Common myeloid progenitor, CD34-positive (primary cell): ENCODE measurements around the gene CHD5.

Source experiments
- CTCF ChIA-PET: fragments of 350-600 bp; sonication (Branson Sonifier 250); formaldehyde crosslinking; loops from one replicate; lab custom pipeline; 2021; ENCODE audit warnings: antibody characterized with exemption; lab: Charles Lee
- POLR2A ChIA-PET: fragments of 350-600 bp; sonication (Branson Sonifier 250); formaldehyde crosslinking; loops from one replicate; lab custom pipeline; 2021; ENCODE audit warnings: antibody characterized with exemption; lab: Charles Lee
- DNase-seq, 3 donors: peaks; one replicate each; pipeline versions ENCODE4 v3.0.0 to v3.0.0-alpha.2; 2013
- H3K27ac ChIP-seq, 2 experiments: 1 replicate in 1 of 2; 2 replicates in 1 of 2; pipeline ENCODE4 v1.7.0; 2013; ENCODE audit warnings: inconsistent platforms in 2 of 2, low read length in 2 of 2, mild to moderate bottlenecking in 2 of 2, low read depth in 1 of 2, moderate library complexity in 1 of 2; ENCODE audit not compliant: severe bottlenecking in 2 of 2, insufficient read depth in 1 of 2, poor library complexity in 1 of 2
- H3K27me3 ChIP-seq, 5 experiments: replicated peaks in 2 of 5; 1 replicate in 3 of 5; 2 replicates in 2 of 5; pipeline versions ENCODE4 v1.6.1 to v1.7.0; 2013; ENCODE audit warnings: low read length in 4 of 5, mild to moderate bottlenecking in 2 of 5, moderate library complexity in 2 of 5, inconsistent platforms in 1 of 5; ENCODE audit not compliant: insufficient read depth in 5 of 5, control insufficient read depth in 4 of 5
- H3K36me3 ChIP-seq, 4 experiments: 1 replicate in 2 of 4; 2 replicates in 2 of 4; pipeline versions ENCODE4 v1.6.1 to v1.7.0; 2013; ENCODE audit warnings: low read length in 3 of 4, control low read depth in 1 of 4, mild to moderate bottlenecking in 1 of 4; ENCODE audit not compliant: control insufficient read depth in 4 of 4, insufficient read depth in 4 of 4
- H3K4me1 ChIP-seq, 4 experiments: 1 replicate in 3 of 4; 2 replicates in 1 of 4; pipeline versions ENCODE4 v1.6.1 to v1.7.1; 2013; ENCODE audit warnings: low read length in 3 of 4, mild to moderate bottlenecking in 3 of 4, control low read depth in 1 of 4, inconsistent platforms in 1 of 4, moderate library complexity in 1 of 4; ENCODE audit not compliant: control insufficient read depth in 4 of 4, insufficient read depth in 4 of 4; ENCODE audit errors: control extremely low read depth in 1 of 4
- H3K4me3 ChIP-seq, 7 experiments: 1 replicate in 4 of 7; 2 replicates in 3 of 7; pipeline versions ENCODE4 v1.5.1 to v1.7.0; 2013; ENCODE audit warnings: mild to moderate bottlenecking in 7 of 7, low read length in 6 of 7, moderate library complexity in 6 of 7, inconsistent platforms in 2 of 7, low read depth in 2 of 7, control low read depth in 1 of 7; ENCODE audit not compliant: insufficient read depth in 4 of 7, control insufficient read depth in 1 of 7; ENCODE audit errors: extremely low read depth in 1 of 7
- H3K9me3 ChIP-seq, 5 experiments: 1 replicate in 4 of 5; 2 replicates in 1 of 5; pipeline versions ENCODE4 v1.6.1 to v1.7.1; 2013; ENCODE audit warnings: low read length in 4 of 5, mild to moderate bottlenecking in 2 of 5, inconsistent platforms in 1 of 5, low read depth in 1 of 5, moderate library complexity in 1 of 5; ENCODE audit not compliant: control insufficient read depth in 4 of 5, insufficient read depth in 2 of 5; ENCODE audit errors: control extremely low read depth in 1 of 5
- WGBS: methylation state at CpG from one replicate; pipeline ENCODE4 v1.1.5; 2013; ENCODE audit not compliant: insufficient coverage; 5-methylcytosine and 5-hydroxymethylcytosine counted together

CHD5 gene

DNA sequence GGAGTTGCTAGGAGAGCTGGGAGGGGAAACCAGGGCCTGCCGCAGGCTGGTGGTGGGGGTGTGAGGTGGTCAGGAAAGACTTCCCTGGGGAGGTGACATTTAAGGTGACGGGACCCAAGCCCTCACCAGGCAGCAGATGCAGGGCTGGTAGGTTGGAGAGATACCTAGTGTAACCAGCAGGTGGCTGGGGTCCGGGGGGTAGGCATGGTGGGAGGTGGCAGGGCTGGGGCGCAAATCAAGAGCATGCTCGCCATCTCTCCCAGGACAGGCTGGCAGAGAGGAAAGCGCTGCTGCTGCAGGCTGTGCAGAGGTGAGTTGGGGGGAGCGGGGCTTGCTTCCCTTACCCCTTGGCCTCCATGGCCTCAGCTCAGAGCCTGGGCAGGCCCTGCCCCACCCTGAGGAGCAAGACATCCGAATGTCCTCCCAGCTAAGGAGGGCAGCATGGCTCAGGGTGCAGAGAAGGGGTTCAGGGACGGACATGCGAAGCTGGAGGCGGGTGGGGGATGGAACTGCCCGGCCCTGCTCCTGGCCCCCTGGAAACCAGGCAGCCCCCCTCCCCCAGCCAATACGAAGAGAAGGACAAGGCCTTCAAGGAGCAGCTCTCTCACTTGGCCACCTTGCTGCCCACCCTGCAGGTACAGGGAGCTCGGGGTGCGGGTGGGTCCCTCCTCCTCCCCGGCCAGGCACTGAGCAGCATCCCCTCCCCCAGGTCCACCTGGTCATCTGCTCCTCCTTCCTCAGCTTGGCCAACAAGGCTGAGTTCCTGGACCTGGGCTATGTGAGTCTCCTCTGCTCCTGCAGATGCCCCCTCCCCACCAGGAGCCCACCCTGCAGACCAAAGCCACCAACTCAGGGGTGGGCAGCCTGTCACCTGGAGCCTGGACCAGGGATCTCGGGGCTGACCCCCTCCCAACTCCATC lies 29.8 kb upstream of the CHD5 start:
- WGBS, result 89% methylated on average over 13 of the region's 17 CpGs
- Histone ChIP-seq H3K4me1 (peaks cover 0 to 43% (median 39%) of the 10 kb centered on the region in 4 experiments), H3K4me3 (peak overlapping the region in 4 of 7 experiments; percentile 10 to 66 (median 56)), H3K36me3 (no peaks in the 10 kb centered on the region), H3K27me3 (peaks cover 4 to 53% (median 18%) of the 10 kb centered on the region in 5 experiments), H3K27ac (no peak overlapping the region), H3K9me3 (peaks cover 0 to 3% (median 0%) of the 10 kb centered on the region in 5 experiments)
- peak in 2 of 3 donors; percentile 53 to 57 for DNase-seq
- CTCF ChIA-PET, result interaction anchor here (1.0 to 1.3 kb wide), 4 partner anchors 12 to 37 kb away, joined by 3 to 4 read pairs (median 3); no protein-coding TSS in a partner anchor
- POLR2A ChIA-PET, result interaction anchor here (0.6 kb wide), 1 partner anchor 50 kb away, joined by 3 read pairs; no protein-coding TSS in a partner anchor

DNA sequence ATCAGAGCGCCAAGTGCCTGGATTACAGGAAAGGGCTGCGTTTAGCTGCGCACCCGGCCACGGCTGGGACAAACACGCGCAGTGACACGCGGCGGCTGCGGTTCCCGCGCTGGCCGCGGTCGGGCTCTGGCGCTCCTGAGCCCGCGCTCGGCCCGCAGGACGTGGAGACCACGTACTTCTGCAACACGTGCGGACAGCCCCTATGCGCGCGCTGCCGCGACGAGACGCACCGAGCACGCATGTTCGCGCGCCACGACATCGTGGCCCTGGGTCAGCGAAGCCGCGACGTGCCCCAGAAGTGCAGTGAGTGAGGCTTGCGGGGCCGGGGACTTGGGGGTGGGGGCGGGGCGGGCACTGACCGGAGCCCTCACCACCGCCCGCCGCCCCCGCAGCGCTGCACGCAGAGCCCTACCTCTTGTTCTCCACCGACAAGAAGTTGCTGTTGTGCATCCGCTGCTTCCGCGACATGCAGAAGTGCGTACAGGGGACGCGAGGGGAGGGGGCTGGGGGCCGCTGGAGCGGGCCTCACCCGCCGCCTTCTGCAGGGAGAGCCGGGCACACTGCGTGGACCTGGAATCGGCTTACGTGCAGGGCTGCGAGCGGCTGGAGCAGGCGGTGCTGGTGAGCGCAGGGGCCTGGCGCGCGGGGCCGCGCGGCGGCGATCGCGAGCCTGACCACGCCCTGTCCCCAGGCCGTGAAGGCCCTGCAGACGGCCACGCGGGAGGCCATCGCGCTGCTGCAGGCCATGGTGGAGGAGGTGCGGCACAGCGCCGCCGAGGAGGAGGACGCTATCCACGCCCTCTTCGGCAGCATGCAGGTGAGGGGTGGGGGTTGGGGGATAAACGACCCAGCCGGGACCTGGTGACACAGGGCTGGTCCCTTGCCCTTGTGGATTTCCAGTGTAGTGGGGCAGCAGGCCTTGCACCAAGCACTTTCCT lies 28.9 kb upstream of the CHD5 start:
- Histone ChIP-seq H3K36me3 (no peaks in the 10 kb centered on the region), H3K4me1 (peaks cover 0 to 47% (median 42%) of the 10 kb centered on the region in 4 experiments), H3K27ac (no peak overlapping the region), H3K9me3 (peaks cover 0 to 3% (median 0%) of the 10 kb centered on the region in 5 experiments), H3K27me3 (peaks cover 4 to 59% (median 19%) of the 10 kb centered on the region in 5 experiments), H3K4me3 (peak overlapping the region in 5 of 7 experiments; percentile 10 to 66 (median 48))
- ChIA-PET CTCF (interaction anchor here (0.7 to 2.6 kb wide), 6 partner anchors 11 to 175 kb away, joined by 3 to 10 read pairs (median 3); no protein-coding TSS in a partner anchor), POLR2A (no interaction called here)
- peak in 2 of 3 donors; percentile 61 to 70 for DNase-seq
- WGBS, result 1% methylated on average over 68 of the region's 99 CpGs

DNA sequence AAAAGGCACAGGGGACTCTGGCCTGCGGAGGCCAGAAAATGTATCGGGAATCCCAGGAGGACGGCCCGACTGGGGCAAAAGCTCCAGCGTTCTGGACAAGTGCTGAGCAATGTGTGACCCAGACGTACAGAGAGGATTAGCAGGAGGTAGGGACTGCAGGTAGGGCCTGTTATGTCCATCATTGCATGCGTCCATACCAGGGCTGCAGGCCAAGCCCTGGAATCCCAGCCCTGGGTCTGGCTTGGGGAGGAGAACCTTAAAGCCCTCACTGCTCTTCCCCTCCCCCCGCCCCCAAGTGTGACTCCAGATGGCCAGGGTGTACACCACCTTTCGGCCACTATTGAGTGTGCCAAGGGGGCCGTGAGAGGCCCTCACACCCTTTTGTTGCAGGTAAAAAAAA lies 27.8 kb upstream of the CHD5 start:
- ChIA-PET POLR2A (no interaction called here), CTCF (interaction anchor here (0.7 to 2.6 kb wide), 5 partner anchors 9 to 176 kb away, joined by 3 to 12 read pairs (median 4); partner anchors contain the start of gene ICMT)

DNA sequence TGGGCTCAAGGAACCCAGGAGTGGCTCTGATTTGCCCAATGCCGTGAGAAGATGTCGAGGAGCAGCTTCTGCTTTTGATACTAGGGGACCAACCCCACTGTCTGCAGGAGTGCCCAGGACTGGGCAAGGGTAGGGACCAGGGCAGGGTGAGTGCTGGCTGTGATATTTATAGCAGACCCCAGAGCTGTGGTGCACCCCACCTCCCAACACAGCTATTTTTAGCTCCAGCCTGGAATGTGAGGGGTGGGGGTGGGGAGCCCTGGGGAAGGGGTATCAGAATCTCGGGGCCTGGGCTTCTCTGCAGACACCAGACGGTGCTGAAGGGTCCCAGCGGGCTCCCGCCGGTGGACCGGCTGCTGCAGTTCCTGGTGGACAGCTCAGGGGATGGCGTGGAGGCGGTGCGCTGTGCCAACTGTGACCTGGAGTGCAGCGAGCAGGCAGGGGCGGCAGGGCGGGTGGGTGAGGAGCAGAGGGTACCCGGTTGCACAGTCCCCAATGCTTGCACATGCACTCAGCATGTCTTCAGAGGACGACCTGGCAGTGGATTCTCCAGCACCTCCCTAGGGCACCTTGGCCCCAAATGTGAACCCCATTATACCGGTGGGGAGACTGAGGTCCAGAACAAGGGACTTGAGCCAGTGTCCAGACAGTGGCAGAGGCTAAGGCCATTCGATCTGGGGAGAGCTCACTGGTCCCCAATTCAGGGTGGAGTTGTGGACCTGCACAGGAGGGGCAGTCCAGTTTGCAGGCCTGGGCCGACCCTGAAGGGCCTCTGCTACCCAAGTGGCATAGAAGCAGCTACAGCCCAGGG lies 27.2 kb upstream of the CHD5 start:
- H3K9me3 ChIP-seq, result no peaks in the 10 kb centered on the region
- WGBS, result 51% methylated on average over 16 of the region's 19 CpGs
- no peak overlapping the region for H3K4me3 ChIP-seq
- H3K27ac ChIP-seq, result no peak overlapping the region
- POLR2A ChIA-PET, result no interaction called here
- CTCF ChIA-PET, result interaction anchor here (0.9 to 2.6 kb wide), 11 partner anchors 9 to 102 kb away, joined by 3 to 12 read pairs (median 3); partner anchors contain the start of gene ICMT
- H3K36me3 ChIP-seq, result no peaks in the 10 kb centered on the region
- peak in 2 of 3 donors; percentile 16 to 27 for DNase-seq
- peaks cover 4 to 59% (median 16%) of the 10 kb centered on the region in 5 experiments for H3K27me3 ChIP-seq
- H3K4me1 ChIP-seq, result peaks cover 0 to 39% (median 34%) of the 10 kb centered on the region in 4 experiments

More for the DNA sequence above, 27.8 kb upstream of the CHD5 start:
- Histone ChIP-seq H3K36me3 (no peaks in the 10 kb centered on the region), H3K4me3 (no peak overlapping the region), H3K4me1 (peaks cover 0 to 45% (median 41%) of the 10 kb centered on the region in 4 experiments), H3K9me3 (no peaks in the 10 kb centered on the region), H3K27me3 (peaks cover 4 to 59% (median 16%) of the 10 kb centered on the region in 5 experiments), H3K27ac (no peak overlapping the region)
- DNase-seq, result no peak
- 74% methylated on average over 7 of the region's 10 CpGs for WGBS

DNA sequence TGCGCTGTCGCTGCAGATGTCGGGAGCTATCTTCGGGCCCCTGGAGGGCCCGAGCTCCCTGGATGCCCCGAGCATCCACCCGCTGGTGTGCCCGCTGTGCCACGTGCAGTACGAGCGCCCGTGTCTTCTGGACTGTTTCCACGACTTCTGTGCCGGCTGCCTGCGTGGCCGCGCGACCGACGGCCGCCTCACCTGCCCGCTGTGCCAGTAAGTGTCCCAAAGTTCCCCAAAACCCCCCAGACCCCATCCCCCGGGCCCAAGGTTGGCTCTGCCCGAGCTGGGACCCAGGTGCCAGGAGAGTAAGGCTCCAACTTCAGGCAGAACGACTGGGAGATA lies 26.4 kb upstream of the CHD5 start:
- DNase-seq, result no peak
- ChIA-PET POLR2A (no interaction called here), CTCF (interaction anchor here (0.9 to 2.6 kb wide), 12 partner anchors 10 to 101 kb away, joined by 3 to 12 read pairs (median 3); partner anchors contain the start of gene ICMT)
- WGBS, result 4% methylated on average over 14 of the region's 25 CpGs
- peak overlapping the region in 5 of 7 experiments; percentile 23 to 70 (median 57) for H3K4me3 ChIP-seq
- H3K27ac ChIP-seq, result no peak overlapping the region
- H3K9me3 ChIP-seq, result no peaks in the 10 kb centered on the region
- H3K36me3 ChIP-seq, result no peaks in the 10 kb centered on the region
- peaks cover 4 to 59% (median 16%) of the 10 kb centered on the region in 5 experiments for H3K27me3 ChIP-seq
- H3K4me1 ChIP-seq, result peaks cover 0 to 32% (median 28%) of the 10 kb centered on the region in 4 experiments
